Trophoblast cell (in vitro differentiated cells and primary cell): ENCODE measurements around the gene HOXC11.

Experiments used
- DNase-seq, 2 donors: peaks; one replicate each; pipeline ENCODE4 v3.0.0-alpha.2; 2016
- H2AFZ ChIP-seq: 2 replicates; pipeline ENCODE4 v1.6.1; 2013; ENCODE audit warnings: low read length, moderate library complexity, mild to moderate bottlenecking; ENCODE audit not compliant: insufficient read depth, poor library complexity
- H2AK5ac ChIP-seq: 2 replicates; pipeline ENCODE4 v1.6.1; 2013; ENCODE audit warnings: mild to moderate bottlenecking, low read length
- H2BK120ac ChIP-seq: 2 replicates; pipeline ENCODE4 v1.6.1; 2013; ENCODE audit warnings: low read length, mild to moderate bottlenecking, moderate library complexity; ENCODE audit not compliant: insufficient read depth, poor library complexity
- H2BK12ac ChIP-seq: 2 replicates; pipeline ENCODE4 v1.6.1; 2013; ENCODE audit warnings: mild to moderate bottlenecking, low read length, moderate library complexity
- H2BK5ac ChIP-seq: 2 replicates; pipeline ENCODE4 v1.6.1; 2013; ENCODE audit warnings: low read length, low read depth, moderate library complexity, mild to moderate bottlenecking; ENCODE audit not compliant: poor library complexity
- H3K14ac ChIP-seq: 2 replicates; pipeline ENCODE4 v1.6.1; 2013; ENCODE audit warnings: mild to moderate bottlenecking, low read length
- H3K18ac ChIP-seq: 2 replicates; pipeline ENCODE4 v1.6.1; 2013; ENCODE audit warnings: mild to moderate bottlenecking, low read length
- H3K23ac ChIP-seq: 2 replicates; pipeline ENCODE4 v1.6.1; 2013; ENCODE audit warnings: low read length
- H3K27ac ChIP-seq: 2 replicates; pipeline ENCODE4 v1.5.1; 2013; ENCODE audit warnings: low read depth, mild to moderate bottlenecking, inconsistent platforms, low read length, moderate library complexity
- H3K27me3 ChIP-seq: 2 replicates; pipeline ENCODE4 v1.6.1; 2013; ENCODE audit warnings: inconsistent platforms, mild to moderate bottlenecking, low read length, moderate library complexity; ENCODE audit not compliant: insufficient read depth
- H3K36me3 ChIP-seq, 2 experiments: 1 replicate in 1 of 2; 2 replicates in 1 of 2; pipeline ENCODE4 v1.6.1; 2013; ENCODE audit warnings: low read length in 2 of 2, mild to moderate bottlenecking in 2 of 2, moderate library complexity in 1 of 2; ENCODE audit not compliant: insufficient read depth in 2 of 2, control insufficient read depth in 1 of 2
- H3K4ac ChIP-seq: 2 replicates; pipeline ENCODE4 v1.6.1; 2013; ENCODE audit warnings: low read depth, mild to moderate bottlenecking, low read length, moderate library complexity
- H3K4me1 ChIP-seq, 2 experiments: 1 replicate in 1 of 2; 2 replicates in 1 of 2; pipeline ENCODE4 v1.6.1; 2013; ENCODE audit warnings: low read length in 2 of 2, mild to moderate bottlenecking in 2 of 2, moderate library complexity in 1 of 2; ENCODE audit not compliant: insufficient read depth in 2 of 2, control insufficient read depth in 1 of 2
- H3K4me2 ChIP-seq: 2 replicates; pipeline ENCODE4 v1.6.1; 2013; ENCODE audit warnings: inconsistent platforms, mild to moderate bottlenecking, low read length, moderate library complexity
- H3K4me3 ChIP-seq: 2 replicates; pipeline ENCODE4 v1.5.1; 2013; ENCODE audit warnings: mild to moderate bottlenecking, low read depth, low read length, inconsistent platforms
- H3K79me1 ChIP-seq: one replicate; pipeline ENCODE4 v1.6.1; 2013; ENCODE audit warnings: low read length
- H3K79me2 ChIP-seq: 2 replicates; pipeline ENCODE4 v1.6.1; 2013; ENCODE audit warnings: low read length, mild to moderate bottlenecking; ENCODE audit not compliant: control insufficient read depth, insufficient read depth, poor library complexity
- H3K9ac ChIP-seq: 2 replicates; pipeline ENCODE4 v1.6.1; 2013; ENCODE audit warnings: mild to moderate bottlenecking, low read length
- H3K9me3 ChIP-seq: 2 replicates; pipeline ENCODE4 v1.6.1; 2013; ENCODE audit warnings: low read depth, mild to moderate bottlenecking, control low read depth, inconsistent platforms, low read length; ENCODE audit not compliant: insufficient read depth
- H4K12ac ChIP-seq: 2 replicates; pipeline ENCODE4 v1.6.1; 2013; ENCODE audit warnings: low read depth, mild to moderate bottlenecking, low read length, moderate library complexity
- H4K8ac ChIP-seq: 2 replicates; pipeline ENCODE4 v1.6.1; 2013; ENCODE audit warnings: low read depth, mild to moderate bottlenecking, low read length, moderate library complexity
- H4K91ac ChIP-seq: one replicate; pipeline ENCODE4 v1.6.1; 2013; ENCODE audit warnings: low read depth, mild to moderate bottlenecking, low read length, moderate library complexity
- WGBS: extraction: QIAGEN DNeasy Blood & Tissue Kit; methylation state at CpG from one replicate; pipeline ENCODE4 v1.1.7; 2013; ENCODE audit warnings: missing lambda C conversion rate; ENCODE audit not compliant: insufficient read length, insufficient coverage; ENCODE audit errors: extremely low coverage; 5-methylcytosine and 5-hydroxymethylcytosine counted together

HOXC11 gene

GRCh38 chr12:53929527-53929926 lies 43.4 kb upstream of the HOXC11 start:
- no peak overlapping the region for H2AK5ac ChIP-seq
- no peak overlapping the region for H4K8ac ChIP-seq
- H3K4me3 ChIP-seq = no peak overlapping the region
- no peak overlapping the region for H3K4me2 ChIP-seq
- no peaks in the 10 kb centered on the region for H3K79me2 ChIP-seq
- peaks cover 79% of the 10 kb centered on the region for H3K27me3 ChIP-seq
- no peak overlapping the region for H2BK12ac ChIP-seq
- H2AFZ ChIP-seq = no peak overlapping the region
- peaks cover 7% of the 10 kb centered on the region for H3K9me3 ChIP-seq
- H3K4ac ChIP-seq = no peak overlapping the region
- WGBS = no CpG with 5 or more reads among the region's 4 CpGs
- no peak overlapping the region for H2BK120ac ChIP-seq
- H3K23ac ChIP-seq = no peak overlapping the region
- no peak overlapping the region for H3K9ac ChIP-seq
- H4K12ac ChIP-seq = no peak overlapping the region
- H3K36me3 ChIP-seq = no peaks in the 10 kb centered on the region
- no peak overlapping the region for H4K91ac ChIP-seq
- no peak for DNase-seq
- peaks cover 0 to 6% of the 10 kb centered on the region in 2 experiments for H3K4me1 ChIP-seq
- H2BK5ac ChIP-seq = no peak overlapping the region
- H3K18ac ChIP-seq = no peak overlapping the region
- H3K27ac ChIP-seq = no peak overlapping the region
- no peak overlapping the region for H3K14ac ChIP-seq
- no peaks in the 10 kb centered on the region for H3K79me1 ChIP-seq

- Histone ChIP-seq H3K4ac (no peak overlapping the region), H3K14ac (no peak overlapping the region)
These were observed 42.2 kb upstream of the HOXC11 start for GRCh38 chr12:53930591-53931255.

GRCh38 chr12:53931844-53932581 lies 40.9 kb upstream of the HOXC11 start:
- no peak overlapping the region for H3K14ac ChIP-seq

More at GRCh38 chr12:53930591-53931255, 42.2 kb upstream of the HOXC11 start:
- no peaks in the 10 kb centered on the region for H3K36me3 ChIP-seq
- H4K8ac ChIP-seq = no peak overlapping the region
- no peak overlapping the region for H3K18ac ChIP-seq
- H3K4me2 ChIP-seq = peak overlapping the region; percentile 32
- H3K27me3 ChIP-seq = peaks cover 82% of the 10 kb centered on the region
- no peaks in the 10 kb centered on the region for H3K79me1 ChIP-seq
- no peak overlapping the region for H2AFZ ChIP-seq
- H3K4me1 ChIP-seq = peaks cover 0 to 6% of the 10 kb centered on the region in 2 experiments
- no peak overlapping the region for H2BK5ac ChIP-seq
- no peak overlapping the region for H2AK5ac ChIP-seq
- H3K23ac ChIP-seq = no peak overlapping the region
- H3K27ac ChIP-seq = no peak overlapping the region
- no peaks in the 10 kb centered on the region for H3K79me2 ChIP-seq
- DNase-seq = no peak
- H4K12ac ChIP-seq = no peak overlapping the region
- no peak overlapping the region for H4K91ac ChIP-seq
- WGBS = no CpG with 5 or more reads among the region's 30 CpGs
- H3K9ac ChIP-seq = no peak overlapping the region
- no peak overlapping the region for H2BK12ac ChIP-seq
- no peak overlapping the region for H2BK120ac ChIP-seq
- peak overlapping the region; percentile 12 for H3K4me3 ChIP-seq
- peaks cover 7% of the 10 kb centered on the region for H3K9me3 ChIP-seq

GRCh38 chr12:53932915-53933314 lies 40.0 kb upstream of the HOXC11 start:
- H2AK5ac ChIP-seq = no peak overlapping the region
- no peak overlapping the region for H3K23ac ChIP-seq
- peaks cover 0 to 3% of the 10 kb centered on the region in 2 experiments for H3K4me1 ChIP-seq
- H4K8ac ChIP-seq = no peak overlapping the region
- no peak overlapping the region for H3K27ac ChIP-seq
- no peak overlapping the region for H4K12ac ChIP-seq
- no peak overlapping the region for H3K14ac ChIP-seq
- H3K18ac ChIP-seq = no peak overlapping the region
- H3K9me3 ChIP-seq = peaks cover 12% of the 10 kb centered on the region
- H3K27me3 ChIP-seq = peaks cover 83% of the 10 kb centered on the region
- H3K4me2 ChIP-seq = no peak overlapping the region
- no peak overlapping the region for H2BK120ac ChIP-seq
- H2BK12ac ChIP-seq = no peak overlapping the region
- no peaks in the 10 kb centered on the region for H3K79me1 ChIP-seq
- no peak overlapping the region for H3K4me3 ChIP-seq
- H3K79me2 ChIP-seq = no peaks in the 10 kb centered on the region
- no peak overlapping the region for H3K4ac ChIP-seq
- no peak for DNase-seq
- no peak overlapping the region for H3K9ac ChIP-seq
- WGBS = no CpG with 5 or more reads among the region's 4 CpGs
- H3K36me3 ChIP-seq = no peaks in the 10 kb centered on the region
- H2AFZ ChIP-seq = no peak overlapping the region
- no peak overlapping the region for H2BK5ac ChIP-seq
- H4K91ac ChIP-seq = no peak overlapping the region

More at GRCh38 chr12:53931844-53932581, 40.9 kb upstream of the HOXC11 start:
- DNase-seq = no peak
- H3K36me3 ChIP-seq = no peaks in the 10 kb centered on the region
- peaks cover 0 to 6% of the 10 kb centered on the region in 2 experiments for H3K4me1 ChIP-seq
- H2BK120ac ChIP-seq = no peak overlapping the region
- H3K4me2 ChIP-seq = no peak overlapping the region
- H4K12ac ChIP-seq = no peak overlapping the region
- peaks cover 12% of the 10 kb centered on the region for H3K9me3 ChIP-seq
- H2BK5ac ChIP-seq = no peak overlapping the region
- H3K27me3 ChIP-seq = peaks cover 83% of the 10 kb centered on the region
- H3K79me1 ChIP-seq = no peaks in the 10 kb centered on the region
- H2BK12ac ChIP-seq = no peak overlapping the region
- no peak overlapping the region for H2AFZ ChIP-seq
- no peak overlapping the region for H3K23ac ChIP-seq
- H3K27ac ChIP-seq = no peak overlapping the region
- no peak overlapping the region for H3K18ac ChIP-seq
- H3K9ac ChIP-seq = no peak overlapping the region
- no CpG with 5 or more reads among the region's 4 CpGs for WGBS
- no peak overlapping the region for H4K8ac ChIP-seq
- no peak overlapping the region for H2AK5ac ChIP-seq
- no peaks in the 10 kb centered on the region for H3K79me2 ChIP-seq
- H4K91ac ChIP-seq = no peak overlapping the region
- no peak overlapping the region for H3K4me3 ChIP-seq
- H3K4ac ChIP-seq = no peak overlapping the region
